H1 (cell line): ENCODE data around the gene NKAIN4. TPM values are rescaled to one million over a fixed set of nuclear protein-coding genes. Genes with fewer than 3 reads are reported as not detected.

ENCODE experiments used
- CTCF ChIP-seq, 3 experiments: IDR thresholded peaks; 1 replicate in 2 of 3; 2 replicates in 1 of 3; pipeline versions ENCODE4 v1.5.1 to v1.6.1; 2011; ENCODE audit warnings: low read length in 3 of 3, mild to moderate bottlenecking in 3 of 3, inconsistent platforms in 2 of 3, low read depth in 1 of 3, moderate library complexity in 1 of 3; ENCODE audit not compliant: insufficient read depth in 1 of 3; ENCODE audit errors: control extremely low read depth in 1 of 3
- SAP30 ChIP-seq: fragments of 300-600 bp; sonication (generic); IDR thresholded peaks from 2 replicates; pipeline ENCODE4 v1.7.1; 2012; ENCODE audit warnings: low read length, moderate library complexity, mild to moderate bottlenecking, inconsistent platforms; ENCODE audit not compliant: insufficient read depth, insufficient replicate concordance
- polyA plus RNA-seq, 7 experiments: library from polyadenylated mRNA; depleted of rRNA in 3 of 7; stranded (reverse) in 5 of 7; unstranded in 2 of 7; fragments of >200 nt in 5 of 7; fragments of 200-250 nt in 2 of 7; gene quantifications; 1 replicate in 5 of 7; 2 replicates in 1 of 7; 4 replicates in 1 of 7; pipeline versions ENCODE4 v1.2.1 to v1.2.3, GENCODE V29; 2011 to 2013; ENCODE audit warnings: missing spikeins in 2 of 7, mixed read lengths in 2 of 7
- total RNA-seq: library from RNA; stranded (reverse); fragmentation: NEBNext Ultra II Directional; extraction: Animal tissue kit (Norgen Biotek cat#: 25700); gene quantifications from 2 replicates; pipeline ENCODE4 v1.2.1, GENCODE V29; 2021

The NKAIN4 gene
- total and polyA plus RNA-seq, 2 of the 8 experiments (the other 6 are each of a cell fraction or from before 2014, with no cell fraction given): 6.9 to 17.0 TPM

- no peak for TF ChIP-seq SAP30
- TF ChIP-seq CTCF (IDR thresholded peaks at IDR 0.05; ENCODE audit: control extremely low read depth in 1 of 3, insufficient read depth in 1 of 3, low read depth in 1 of 3, low read length in 3 of 3): no peak
- TF ChIP-seq, all 59 proteins: peak for 0
Measured at GRCh38 chr20:63259734-63260460, 5.6 kb upstream of the NKAIN4 start (continued).
